Measurements from ENCODE around the gene CGN.
A peak's percentile ranks its signal among the peaks of the same experiment; 100 is the strongest.

The CGN gene

GRCh38 chr1:151499930-151500329, 11.3 kb upstream of the CGN start:
- Histone ChIP-seq H2AFZ (ENCODE audit: low read depth, low read length) (no peak overlapping the region), H3K36me3 (ENCODE audit: insufficient read depth, low read length) (no peaks in the 10 kb centered on the region), H4K20me1 (ENCODE audit: insufficient read depth, low read length) (no peaks in the 10 kb centered on the region), H3K9me3 (ENCODE audit: insufficient read depth, low read length, severe bottlenecking) (no peaks in the 10 kb centered on the region), H3K27ac (ENCODE audit: low read length) (no peak overlapping the region), H3K79me2 (ENCODE audit: insufficient read depth, low read length) (no peaks in the 10 kb centered on the region), H3K4me2 (ENCODE audit: insufficient read depth, low read length) (no peak overlapping the region), H3K4me1 (ENCODE audit: insufficient read depth, low read length) (no peaks in the 10 kb centered on the region), H3K27me3 (ENCODE audit: insufficient read depth, low read length, poor library complexity) (no peaks in the 10 kb centered on the region), H3K4me3 (ENCODE audit: low read depth in 1 of 2, low read length in 2 of 2) (no peak overlapping the region), H3K9ac (ENCODE audit: low read depth, low read length) (no peak overlapping the region)
- ATAC-seq (ENCODE audit: insufficient read depth, low read depth) (no peak), DNase-seq (no peak)
- TF ChIP-seq CTCF (IDR thresholded peaks at IDR 0.05; ENCODE audit: borderline replicate concordance, extremely low read depth, low read length, poor library complexity, severe bottlenecking), result no peak
- no peak for TF ChIP-seq EZH2 (IDR thresholded peaks at IDR 0.05; ENCODE audit: borderline replicate concordance, low read depth, low read length, severe bottlenecking)

GRCh38 chr1:151501474-151501873, 9.7 kb upstream of the CGN start:
- no peak overlapping the region for H3K27ac ChIP-seq (ENCODE audit: low read length)
- DNase-seq (no peak), ATAC-seq (ENCODE audit: insufficient read depth, low read depth) (no peak)
- H3K9ac ChIP-seq (ENCODE audit: low read depth, low read length), result no peak overlapping the region
- no peak overlapping the region for H3K4me2 ChIP-seq (ENCODE audit: insufficient read depth, low read length)
- H3K9me3 ChIP-seq (ENCODE audit: insufficient read depth, low read length, severe bottlenecking), result no peaks in the 10 kb centered on the region
- H2AFZ ChIP-seq (ENCODE audit: low read depth, low read length), result no peak overlapping the region
- no peaks in the 10 kb centered on the region for H3K36me3 ChIP-seq (ENCODE audit: insufficient read depth, low read length)
- H4K20me1 ChIP-seq (ENCODE audit: insufficient read depth, low read length), result no peaks in the 10 kb centered on the region
- no peaks in the 10 kb centered on the region for H3K4me1 ChIP-seq (ENCODE audit: insufficient read depth, low read length)
- H3K79me2 ChIP-seq (ENCODE audit: insufficient read depth, low read length), result no peaks in the 10 kb centered on the region
- no peak for TF ChIP-seq EZH2 (IDR thresholded peaks at IDR 0.05; ENCODE audit: borderline replicate concordance, low read depth, low read length, severe bottlenecking)
- TF ChIP-seq CTCF (IDR thresholded peaks at IDR 0.05; ENCODE audit: borderline replicate concordance, extremely low read depth, low read length, poor library complexity, severe bottlenecking), result peak; percentile 33
- no peak overlapping the region for H3K4me3 ChIP-seq (ENCODE audit: low read depth in 1 of 2, low read length in 2 of 2)
- H3K27me3 ChIP-seq (ENCODE audit: insufficient read depth, low read length, poor library complexity), result no peaks in the 10 kb centered on the region

- Histone ChIP-seq H3K9ac (ENCODE audit: low read depth, low read length) (no peak overlapping the region), H3K4me1 (ENCODE audit: insufficient read depth, low read length) (no peaks in the 10 kb centered on the region), H3K27ac (ENCODE audit: low read length) (no peak overlapping the region), H4K20me1 (ENCODE audit: insufficient read depth, low read length) (no peaks in the 10 kb centered on the region), H2AFZ (ENCODE audit: low read depth, low read length) (no peak overlapping the region), H3K4me2 (ENCODE audit: insufficient read depth, low read length) (no peak overlapping the region), H3K79me2 (ENCODE audit: insufficient read depth, low read length) (no peaks in the 10 kb centered on the region), H3K27me3 (ENCODE audit: insufficient read depth, low read length, poor library complexity) (no peaks in the 10 kb centered on the region), H3K4me3 (ENCODE audit: low read depth in 1 of 2, low read length in 2 of 2) (no peak overlapping the region), H3K36me3 (ENCODE audit: insufficient read depth, low read length) (no peaks in the 10 kb centered on the region), H3K9me3 (ENCODE audit: insufficient read depth, low read length, severe bottlenecking) (no peaks in the 10 kb centered on the region)
- ATAC-seq (ENCODE audit: insufficient read depth, low read depth) (no peak), DNase-seq (no peak)
- TF ChIP-seq CTCF (IDR thresholded peaks at IDR 0.05; ENCODE audit: borderline replicate concordance, extremely low read depth, low read length, poor library complexity, severe bottlenecking), result no peak
- no peak for TF ChIP-seq EZH2 (IDR thresholded peaks at IDR 0.05; ENCODE audit: borderline replicate concordance, low read depth, low read length, severe bottlenecking)
Observed at GRCh38 chr1:151502035-151502700, 9.0 kb upstream of the CGN start.
